ENCODE measurements around the gene SMKR1. TPM values are rescaled to one million over a fixed set of nuclear protein-coding genes. Genes with fewer than 3 reads are reported as not detected.
"Not testable (repeated sequence)": the region's sequence is repeated elsewhere in the genome, so short reads cannot be mapped to it uniquely, and the experiment has no call there.

Gene SMKR1
- total RNA-seq: 0.13 and 0.51 TPM in 2 replicates

DNA sequence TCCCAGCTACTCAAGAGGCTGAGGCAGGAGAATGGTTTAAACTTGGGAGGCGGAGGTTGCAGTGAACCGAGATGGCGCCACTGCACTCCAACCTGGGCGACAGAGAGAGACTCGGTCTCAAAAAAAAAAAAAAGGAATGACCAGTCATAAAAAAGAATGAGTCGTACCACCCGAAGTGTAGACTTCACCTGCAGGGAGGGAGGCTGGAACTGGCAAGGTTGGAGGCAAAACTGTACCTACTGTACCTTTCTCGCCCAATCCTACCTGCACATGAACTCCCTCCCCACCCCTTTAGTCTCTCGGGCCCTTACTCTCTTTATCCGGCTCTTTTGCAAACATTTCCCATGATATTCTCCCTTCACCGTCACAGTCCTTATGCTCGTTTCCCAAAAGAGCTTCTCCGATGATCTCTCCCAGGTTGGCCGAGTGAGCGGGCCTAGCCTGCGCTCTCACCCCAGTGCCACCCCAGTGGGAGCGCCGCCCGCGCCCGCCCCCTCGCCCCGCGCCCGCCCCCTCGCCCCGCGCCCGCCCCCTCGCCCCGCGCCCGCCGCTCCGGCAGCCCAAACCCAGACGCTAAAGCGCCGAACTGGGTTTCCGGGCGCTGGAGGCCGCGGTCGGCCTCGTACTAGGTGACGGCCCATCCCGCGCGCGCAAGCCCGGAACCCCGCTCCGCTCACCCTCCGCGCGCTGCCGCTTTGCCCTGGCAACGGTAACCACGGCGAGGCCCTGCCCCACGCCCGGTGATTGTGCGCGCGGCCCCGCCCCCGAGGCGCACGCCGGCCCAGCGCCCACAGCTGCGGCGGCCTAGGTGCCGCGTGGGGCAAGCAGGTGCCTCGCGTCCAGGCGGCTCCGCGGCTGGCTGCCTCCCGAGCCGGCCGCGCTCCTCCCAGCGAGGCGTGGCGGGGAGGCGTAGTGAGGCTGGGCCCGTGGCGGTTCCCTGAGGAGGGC is at the start of gene SMKR1:
Gene SMKR1, plus strand, starts transcription at position 772 of the 948 bp plus-strand sequence. CDS start 294 bp downstream, outside the sequence.
- DNase-seq (ENCODE audit: low read depth in 2 of 2): peak in 1 of 2 donors; percentile 73

DNA sequence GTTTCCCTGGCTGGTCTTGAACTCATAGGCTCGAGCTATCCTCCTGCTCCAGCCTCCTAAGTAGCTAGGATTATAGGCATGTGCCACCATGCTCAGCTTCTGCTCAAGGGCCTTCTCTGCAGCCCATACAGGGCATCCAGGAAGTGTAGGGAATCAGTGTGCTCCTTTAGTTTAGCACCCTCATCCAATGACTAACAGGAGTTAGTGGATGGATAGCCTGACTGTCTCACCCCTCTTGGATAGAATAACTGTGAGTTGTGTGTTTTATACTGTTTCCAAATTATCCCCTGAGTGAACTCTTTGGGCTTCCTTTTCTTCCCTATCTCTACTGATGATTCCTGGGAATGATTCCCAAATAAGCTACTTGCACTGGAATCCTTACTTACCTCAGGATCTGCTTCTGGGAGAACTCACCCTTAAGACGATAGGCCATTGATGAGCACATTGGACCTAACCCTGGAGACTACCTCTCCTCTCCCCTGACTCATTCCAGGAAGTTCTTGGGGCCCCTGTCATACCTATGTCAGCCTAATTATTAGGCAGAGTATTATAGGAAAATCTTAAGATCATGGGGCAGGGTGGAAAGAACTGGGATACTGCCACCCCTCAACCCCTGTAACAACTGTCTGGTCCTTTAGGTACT is 49.6 kb upstream of the SMKR1 start:
- no peak for DNase-seq (ENCODE audit: low read depth in 2 of 2)

DNA sequence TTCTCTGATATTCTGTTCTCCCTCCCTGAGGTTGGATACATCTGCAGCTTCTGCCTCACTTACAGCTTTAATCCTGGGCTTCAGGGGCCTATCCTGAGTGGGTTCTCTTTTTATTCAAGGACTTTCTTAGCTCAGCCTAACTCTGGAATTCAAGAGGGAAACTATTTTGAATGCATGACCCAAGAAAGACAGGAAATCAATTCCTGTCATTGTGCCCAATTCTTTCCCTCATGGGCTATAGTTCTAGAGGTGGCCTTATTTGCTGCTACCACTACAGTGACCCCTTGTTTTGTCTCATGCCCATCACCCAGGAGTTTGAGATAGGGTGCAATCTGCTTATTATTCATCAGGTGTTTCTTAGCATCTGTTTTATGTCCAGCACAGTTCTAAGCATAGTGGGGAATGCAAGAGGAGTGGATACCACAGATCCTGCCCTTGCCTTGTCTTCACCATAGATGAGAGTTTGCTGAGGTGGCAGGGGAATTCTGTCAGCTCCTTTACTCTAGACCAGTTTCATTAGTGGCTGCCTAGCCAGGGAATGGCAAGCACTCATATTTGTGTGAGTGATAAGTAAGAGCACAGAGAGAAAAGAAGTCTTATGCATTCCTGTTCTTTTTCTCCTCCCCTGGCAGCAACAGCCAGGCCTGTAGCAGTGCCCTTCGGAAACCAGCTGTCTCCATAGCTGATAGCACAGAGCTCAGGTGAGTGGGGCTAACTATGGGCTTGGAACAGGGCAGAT is 48.7 kb upstream of the SMKR1 start:
- no peak for DNase-seq (ENCODE audit: low read depth in 2 of 2)

DNA sequence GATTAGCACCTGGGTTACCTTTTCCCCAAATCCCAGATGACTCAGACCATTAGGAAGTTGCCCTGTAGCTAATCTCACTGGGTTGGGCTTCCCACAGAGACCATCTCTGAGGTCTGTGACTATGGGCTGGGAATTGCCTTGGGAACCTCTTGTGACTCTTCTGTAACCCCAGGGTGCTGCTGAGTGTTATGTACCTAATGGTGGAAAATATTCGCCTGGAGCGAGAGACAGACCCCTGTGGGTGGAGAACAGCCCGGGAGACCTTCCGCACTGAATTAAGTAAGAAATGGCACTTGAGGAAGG is 48.1 kb upstream of the SMKR1 start:
- DNase-seq (ENCODE audit: low read depth in 2 of 2): no peak

DNA sequence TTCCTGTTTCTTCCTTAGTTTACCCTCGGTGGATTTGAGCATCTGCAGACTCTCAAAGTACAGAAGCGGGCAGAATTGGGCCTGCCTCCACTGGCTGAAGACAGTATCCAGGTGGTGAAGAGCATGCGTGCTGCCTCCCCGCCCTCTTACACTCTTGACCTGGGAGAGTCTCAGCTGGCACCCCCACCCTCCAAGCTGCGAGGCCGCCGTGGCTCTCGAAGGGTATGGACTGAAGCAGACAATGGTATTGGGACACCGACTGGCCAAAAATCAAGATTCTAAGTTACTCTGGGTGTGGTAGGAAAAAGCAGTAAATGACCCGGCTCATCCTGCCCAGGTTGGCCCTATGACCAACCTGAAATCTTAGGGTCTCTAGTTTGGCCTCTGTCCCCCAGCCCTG is 45.9 kb upstream of the SMKR1 start:
- DNase-seq (ENCODE audit: low read depth in 2 of 2): no peak

DNA sequence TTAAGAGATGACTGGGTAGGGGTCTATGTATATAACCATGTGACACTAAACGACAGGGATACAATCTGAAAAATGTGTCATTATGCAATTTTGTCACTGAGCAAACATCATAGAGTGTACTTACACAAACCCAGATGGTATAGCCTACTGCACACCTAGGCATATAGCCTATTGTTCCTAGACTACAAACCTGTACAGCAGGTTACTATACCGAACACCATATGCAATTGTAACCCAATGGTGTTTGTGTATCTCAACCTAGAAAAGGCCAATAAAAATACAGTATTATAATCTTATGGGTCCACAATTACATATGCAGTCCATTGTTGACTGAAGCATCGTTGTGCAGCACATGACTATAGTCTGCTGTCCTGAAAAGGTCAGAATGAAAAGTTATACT is 45.2 kb upstream of the SMKR1 start:
- DNase-seq (ENCODE audit: low read depth in 2 of 2): no peak

DNA sequence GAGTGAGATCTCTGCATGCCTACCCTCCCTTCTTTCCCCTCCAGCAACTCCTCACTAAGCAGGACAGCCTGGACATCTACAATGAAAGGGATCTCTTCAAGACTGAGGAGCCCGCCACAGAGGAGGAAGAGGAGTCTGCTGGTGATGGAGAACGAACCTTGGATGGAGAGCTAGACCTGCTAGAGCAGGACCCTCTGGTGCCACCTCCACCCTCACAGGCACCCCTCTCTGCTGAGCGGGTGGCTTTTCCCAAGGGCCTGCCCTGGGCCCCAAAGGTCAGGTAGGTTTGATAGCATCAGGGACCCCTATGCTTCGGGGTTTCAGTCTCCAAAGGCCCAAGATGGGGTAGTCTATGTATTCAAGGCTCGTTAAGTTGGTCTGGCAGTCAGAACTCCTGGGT is 44.2 kb upstream of the SMKR1 start:
- DNase-seq (ENCODE audit: low read depth in 2 of 2): no peak

DNA sequence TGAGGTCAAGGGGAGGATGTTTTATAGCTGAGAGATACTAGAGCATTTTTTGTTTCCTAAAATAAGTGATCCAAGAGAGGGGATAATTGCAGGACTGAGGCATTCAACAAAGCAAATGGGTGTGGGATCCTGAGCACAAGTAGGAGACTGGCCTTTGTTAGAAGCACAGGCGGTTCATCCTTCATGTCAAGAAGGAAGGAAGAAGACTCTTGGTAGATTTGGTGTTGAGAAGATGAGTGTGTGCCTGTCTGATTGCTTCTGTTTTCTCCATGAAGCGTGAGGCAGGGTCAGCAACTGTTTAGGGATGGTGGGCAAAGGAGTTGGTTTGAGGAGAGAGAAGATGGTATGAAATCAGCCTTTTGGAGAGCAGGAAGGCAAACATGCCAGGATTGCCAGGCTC is 40.5 kb upstream of the SMKR1 start:
- DNase-seq (ENCODE audit: low read depth in 2 of 2): no peak

DNA sequence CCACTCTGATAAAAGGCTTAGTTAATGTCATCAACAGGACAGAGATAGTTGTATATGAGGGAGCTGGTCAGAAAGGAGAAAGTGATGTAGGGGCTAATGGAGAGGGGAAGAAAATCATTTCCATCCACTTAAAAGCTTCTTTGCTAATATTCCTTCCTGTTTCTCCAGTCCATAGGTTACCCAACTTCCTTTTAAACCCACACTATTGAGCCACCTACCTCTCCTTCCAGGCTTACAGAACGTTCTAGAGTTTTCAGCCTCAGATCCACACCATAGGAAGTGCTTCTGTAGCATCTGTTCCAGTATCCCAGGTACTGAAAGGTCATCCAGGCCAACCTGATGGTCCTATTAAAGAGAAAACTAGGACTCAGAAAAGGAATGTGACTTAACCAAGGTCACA is 39.9 kb upstream of the SMKR1 start:
- DNase-seq (ENCODE audit: low read depth in 2 of 2): no peak

DNA sequence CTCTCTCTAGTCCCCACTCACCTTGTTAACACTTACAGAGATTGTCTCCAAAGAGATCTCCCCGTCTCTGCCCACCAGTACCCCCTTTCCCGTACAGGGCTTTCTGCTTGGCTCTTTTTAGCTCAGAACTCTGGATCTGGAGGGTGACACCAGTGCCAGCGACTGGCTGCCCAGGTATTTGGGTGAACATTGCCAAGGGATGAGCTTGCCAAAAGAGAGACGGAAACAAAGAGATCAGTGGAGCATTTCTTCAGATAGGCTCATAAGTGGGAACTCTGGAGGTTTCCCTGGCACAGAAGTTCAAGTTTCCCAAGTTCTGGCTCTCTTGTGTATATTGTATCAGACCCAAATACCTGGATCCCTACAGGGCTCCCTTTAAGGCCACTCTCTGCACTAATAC is 38.1 kb upstream of the SMKR1 start:
- no peak for DNase-seq (ENCODE audit: low read depth in 2 of 2)

DNA sequence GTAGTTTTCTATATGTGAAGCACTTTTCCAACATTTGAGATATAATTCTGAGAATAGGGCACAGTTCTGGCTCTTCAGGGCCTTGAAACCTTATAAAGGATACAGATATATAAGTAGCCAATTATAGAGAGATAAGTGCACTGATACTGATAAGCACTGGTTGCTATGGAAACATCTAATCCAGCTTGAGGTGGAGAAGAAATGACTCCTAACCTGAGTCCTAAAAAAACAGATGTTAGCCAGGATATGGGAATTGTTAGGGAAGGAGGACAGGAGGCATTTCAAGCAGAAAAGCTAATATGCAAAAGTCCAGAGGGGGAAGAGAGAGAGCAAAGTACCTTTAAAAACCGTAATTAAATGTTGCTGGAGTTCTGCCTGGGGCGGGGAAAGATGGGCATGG is 37.3 kb upstream of the SMKR1 start:
- DNase-seq (ENCODE audit: low read depth in 2 of 2): no peak

DNA sequence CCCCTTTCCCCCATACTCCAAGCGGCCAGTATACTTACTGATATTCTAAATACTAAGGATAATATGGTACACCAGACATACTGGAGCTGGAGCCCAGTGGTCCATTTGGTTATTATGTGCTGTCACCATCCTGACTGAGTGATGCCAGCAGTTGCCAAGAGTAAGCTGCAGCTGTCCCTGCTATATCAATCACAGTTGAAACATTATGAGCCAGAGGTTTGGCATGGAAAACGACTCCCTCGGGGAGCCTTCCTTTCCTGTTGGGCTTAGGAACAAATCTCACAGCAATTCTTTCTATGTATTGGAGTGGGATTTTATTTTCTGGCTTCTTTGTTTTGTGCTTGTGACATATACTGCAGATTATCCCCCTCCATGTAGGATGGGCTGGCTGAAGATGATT is 35.5 kb upstream of the SMKR1 start:
- DNase-seq (ENCODE audit: low read depth in 2 of 2): no peak

DNA sequence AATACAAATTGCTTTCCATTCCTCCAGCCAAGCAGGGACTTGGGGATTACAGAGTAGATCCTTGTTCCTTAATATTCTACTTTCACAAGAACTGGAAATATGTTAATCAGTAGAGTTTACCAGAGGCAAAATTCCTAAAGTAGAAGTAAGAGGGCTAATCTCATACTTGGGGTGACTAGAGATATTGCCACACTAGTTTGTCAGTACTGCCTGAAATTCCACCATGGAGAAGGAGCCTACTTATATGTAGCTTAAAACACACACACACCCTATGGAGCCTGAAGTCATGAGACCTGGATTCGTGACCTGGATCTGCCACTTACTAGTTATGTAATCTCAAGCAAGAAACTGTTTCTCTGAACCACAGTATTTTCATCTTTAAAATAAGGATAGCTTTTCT is 34.2 kb upstream of the SMKR1 start:
- no peak for DNase-seq (ENCODE audit: low read depth in 2 of 2)

DNA sequence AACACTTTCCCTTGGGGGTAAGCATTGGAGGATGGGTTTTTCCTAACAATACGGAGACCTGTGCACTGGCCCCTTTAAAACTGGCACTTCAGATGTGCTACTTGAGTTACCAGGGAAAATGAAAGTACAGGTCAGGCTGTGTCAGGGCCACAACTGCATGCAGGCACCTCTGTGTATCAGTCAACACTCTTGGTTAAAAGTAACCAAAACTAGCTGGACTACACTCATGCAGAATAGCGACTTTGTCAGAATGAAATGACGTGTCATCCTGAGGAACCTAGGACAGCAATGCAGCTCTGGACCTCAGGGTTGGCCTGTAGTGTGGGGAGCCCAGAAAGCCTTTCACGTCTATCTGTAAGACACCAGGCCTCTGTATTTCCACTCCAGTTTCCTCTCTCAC is 33.8 kb upstream of the SMKR1 start:
- no peak for DNase-seq (ENCODE audit: low read depth in 2 of 2)

DNA sequence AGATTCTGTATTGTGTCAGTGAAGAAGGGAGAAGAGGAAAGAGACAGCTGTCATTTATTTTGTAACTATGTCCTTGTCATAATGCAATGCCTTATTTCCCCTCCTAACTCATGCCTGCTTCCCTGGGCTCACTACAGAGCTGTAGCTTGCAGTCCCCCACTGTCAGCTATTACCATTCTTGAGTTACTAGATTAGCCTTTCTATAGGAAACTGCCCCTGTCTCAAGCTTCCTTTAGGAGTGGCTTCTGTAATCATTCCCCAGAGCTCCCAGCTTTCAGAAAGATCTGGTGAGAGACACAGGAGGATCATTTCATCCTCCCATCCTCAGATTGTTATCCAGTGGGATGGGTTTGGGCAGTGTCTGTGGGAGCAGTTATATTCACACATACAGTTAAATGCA is 32.4 kb upstream of the SMKR1 start:
- no peak for DNase-seq (ENCODE audit: low read depth in 2 of 2)

DNA sequence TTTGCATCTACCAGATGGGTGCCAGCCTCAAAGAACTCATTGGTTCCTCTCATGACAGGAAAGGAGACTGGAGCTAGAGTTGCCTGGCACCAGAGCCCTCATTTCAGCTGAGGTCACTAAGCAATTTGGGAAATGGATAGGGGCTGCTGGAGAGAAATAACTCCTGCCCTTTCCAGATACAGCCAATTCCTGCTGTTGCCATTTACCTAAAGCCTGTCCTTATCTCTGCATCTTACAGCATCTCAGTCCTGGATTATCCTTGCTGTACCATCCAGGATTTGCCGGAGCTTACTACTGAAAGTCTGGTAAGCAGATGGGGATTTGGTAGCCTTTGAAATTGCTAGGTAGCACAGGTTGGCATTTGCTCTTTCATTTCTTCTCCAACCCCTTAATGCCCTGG is 31.9 kb upstream of the SMKR1 start:
- DNase-seq (ENCODE audit: low read depth in 2 of 2): no peak

DNA sequence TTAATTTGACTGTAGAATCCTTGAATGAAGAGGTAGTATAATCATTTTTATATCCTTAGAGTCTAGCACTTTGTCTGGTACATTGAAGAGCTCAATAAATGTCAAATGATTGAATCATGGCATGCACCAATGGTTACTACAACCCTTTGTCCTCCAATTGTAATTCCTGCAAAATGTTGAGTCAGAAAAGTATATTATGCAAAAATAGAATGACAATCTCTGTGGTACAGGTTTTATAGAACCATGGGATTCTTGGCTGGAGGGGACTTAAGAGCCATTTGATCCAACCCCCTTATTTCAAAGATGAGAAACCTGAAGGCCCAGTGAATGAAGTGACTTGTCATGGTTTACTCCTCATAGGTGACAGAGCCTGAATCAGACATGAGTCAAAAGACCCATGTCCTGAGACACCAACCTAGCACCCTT is 30.9 kb upstream of the SMKR1 start:
- no peak for DNase-seq (ENCODE audit: low read depth in 2 of 2)

DNA sequence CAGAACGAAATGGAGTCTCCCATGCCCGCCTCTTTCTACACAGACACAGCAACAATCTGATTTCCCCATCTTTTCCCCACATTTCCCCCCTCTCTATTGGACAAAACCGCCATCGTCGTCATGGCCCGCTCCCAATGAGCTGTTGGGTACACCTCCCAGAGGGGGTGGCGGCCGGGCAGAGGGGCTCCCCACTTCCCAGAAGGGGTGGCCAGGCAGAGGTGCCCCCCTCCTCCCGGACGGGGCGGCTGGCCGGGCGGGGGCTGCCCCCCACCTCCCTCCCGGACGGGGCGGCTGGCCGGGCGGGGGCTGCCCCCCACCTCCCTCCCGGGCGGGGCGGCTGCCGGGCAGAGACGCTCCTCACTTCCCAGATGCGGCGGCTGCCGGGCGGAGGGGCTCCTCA is 26.4 kb upstream of the SMKR1 start:
- not testable (repeated sequence) for DNase-seq (ENCODE audit: low read depth in 2 of 2)

DNA sequence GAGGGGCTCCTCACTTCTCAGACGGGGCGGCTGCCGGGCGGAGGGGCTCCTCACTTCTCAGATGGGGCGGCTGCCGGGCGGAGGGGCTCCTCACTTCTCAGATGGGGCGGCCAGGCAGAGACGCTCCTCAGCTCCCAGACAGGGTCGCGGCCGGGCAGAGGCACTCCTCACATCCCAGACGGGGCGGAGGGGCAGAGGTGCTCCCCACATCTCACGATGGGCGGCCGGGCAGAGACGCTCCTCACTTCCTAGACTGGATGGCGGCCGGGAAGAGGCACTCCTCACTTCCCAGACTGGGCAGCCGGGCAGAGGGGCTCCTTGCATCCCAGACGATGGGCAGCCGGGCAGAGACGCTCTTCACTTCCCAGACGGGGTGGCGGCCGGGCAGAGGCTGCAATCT is 25.9 kb upstream of the SMKR1 start:
- not testable (repeated sequence) for DNase-seq (ENCODE audit: low read depth in 2 of 2)

DNA sequence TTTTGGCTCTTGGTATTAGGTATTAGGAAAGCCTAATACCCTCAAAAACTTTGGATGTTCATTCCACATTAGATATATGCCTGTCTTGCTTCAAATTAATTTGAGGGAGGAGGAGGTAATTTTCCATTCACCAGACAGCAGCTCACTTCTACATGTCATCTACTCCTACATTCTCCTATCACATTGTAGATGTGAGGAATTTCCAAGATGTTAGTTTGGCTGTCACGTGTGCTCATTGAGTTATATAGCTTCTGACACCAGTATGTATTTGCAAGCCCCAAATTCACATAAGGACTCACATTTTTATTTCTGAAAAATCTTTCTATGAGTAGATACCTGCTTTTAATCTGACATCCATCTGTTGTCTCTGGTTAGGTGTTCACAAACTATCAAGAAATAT is 22.5 kb upstream of the SMKR1 start:
- no peak for DNase-seq (ENCODE audit: low read depth in 2 of 2)

DNA sequence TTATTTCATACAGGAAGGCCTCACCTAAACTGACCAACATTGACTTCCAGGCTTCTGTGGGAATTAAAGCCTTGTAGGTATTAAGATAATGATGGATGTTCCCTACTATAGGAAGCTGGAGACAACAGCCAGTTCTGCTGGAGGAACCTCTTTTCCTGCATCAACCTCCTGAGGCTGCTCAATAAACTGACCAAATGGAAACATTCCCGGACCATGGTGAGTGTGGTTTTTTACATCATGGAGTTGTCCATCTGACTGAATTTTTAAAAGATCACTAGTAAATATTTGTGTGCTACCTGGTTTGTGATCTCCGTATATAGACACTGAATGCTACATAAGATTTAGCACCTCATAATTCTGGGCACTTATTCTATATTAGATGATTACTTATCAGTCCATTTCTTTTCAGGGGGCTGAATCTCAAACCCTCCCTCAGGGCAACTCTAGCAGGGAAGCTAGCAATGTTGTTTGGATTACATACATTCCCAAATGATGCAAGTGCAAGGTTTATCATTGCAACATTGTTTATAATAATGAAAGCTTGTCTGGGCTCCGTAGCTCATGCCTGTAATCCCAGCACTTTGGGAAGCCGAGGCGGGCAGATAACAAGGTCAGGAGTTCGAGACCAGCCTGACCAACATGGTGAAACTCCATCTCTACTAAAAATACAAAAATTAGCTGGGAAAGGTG is 21.5 kb upstream of the SMKR1 start:
- no peak for DNase-seq (ENCODE audit: low read depth in 2 of 2)

DNA sequence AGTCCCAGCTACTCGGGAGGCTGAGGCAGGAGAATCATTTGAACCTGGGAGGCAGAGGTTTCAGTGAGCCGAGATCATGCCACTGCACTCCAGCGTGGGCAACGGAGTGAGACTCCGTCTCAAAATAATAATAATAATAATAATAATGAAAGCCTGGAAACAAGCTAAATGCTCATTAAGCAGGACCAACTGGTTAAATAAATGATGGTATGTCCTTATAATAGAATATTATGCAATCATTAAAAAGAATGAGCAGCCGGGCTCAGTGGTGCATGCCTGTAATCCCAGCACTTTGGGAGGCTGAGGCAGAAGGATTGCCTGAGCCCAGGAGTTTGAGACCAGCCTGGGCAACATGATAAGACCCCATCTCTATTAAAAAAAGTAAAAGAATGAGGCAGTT is 21.0 kb upstream of the SMKR1 start:
- not testable (repeated sequence) for DNase-seq (ENCODE audit: low read depth in 2 of 2)

Data from dermis microvascular lymphatic vessel endothelial cell (primary cell).